Fibroblast of the aortic adventitia (primary cell): ENCODE data around the gene C9orf85. TPM values are rescaled to one million over a fixed set of nuclear protein-coding genes. Genes with fewer than 3 reads are reported as not detected.
"Not testable (repeated sequence)": the region's sequence is repeated elsewhere in the genome, so short reads cannot be mapped to it uniquely, and the experiment has no call there.

Experiments
- DNase-seq: peaks from one replicate; pipeline ENCODE4 v3.0.0-alpha.2; 2010; ENCODE audit warnings: low read depth
- H3K4me3 ChIP-seq: 2 replicates; pipeline ENCODE4 v1.5.1; 2011; ENCODE audit warnings: low read depth, mild to moderate bottlenecking, control low read depth, low read length, moderate library complexity
- total RNA-seq: library from RNA; depleted of rRNA; stranded (reverse); fragments of >200 nt; gene quantifications from 2 replicates; pipeline ENCODE4 v1.2.3, GENCODE V29; 2012; ENCODE audit warnings: low replicate concordance
- TF ChIP-seq, protein P1 (sequence below): IDR thresholded peaks from 2 replicates; pipeline ENCODE4 v1.5.1; 2011; ENCODE audit warnings: mild to moderate bottlenecking, low read length, control low read depth, inconsistent platforms; ENCODE audit not compliant: insufficient read depth

Gene C9orf85
- total RNA-seq, 1 donor: 14.6 TPM

GRCh38 chr9:71891557-71892189, 19.8 kb upstream of the C9orf85 start:
- no peak for DNase-seq
- TF ChIP-seq, protein P1, sequence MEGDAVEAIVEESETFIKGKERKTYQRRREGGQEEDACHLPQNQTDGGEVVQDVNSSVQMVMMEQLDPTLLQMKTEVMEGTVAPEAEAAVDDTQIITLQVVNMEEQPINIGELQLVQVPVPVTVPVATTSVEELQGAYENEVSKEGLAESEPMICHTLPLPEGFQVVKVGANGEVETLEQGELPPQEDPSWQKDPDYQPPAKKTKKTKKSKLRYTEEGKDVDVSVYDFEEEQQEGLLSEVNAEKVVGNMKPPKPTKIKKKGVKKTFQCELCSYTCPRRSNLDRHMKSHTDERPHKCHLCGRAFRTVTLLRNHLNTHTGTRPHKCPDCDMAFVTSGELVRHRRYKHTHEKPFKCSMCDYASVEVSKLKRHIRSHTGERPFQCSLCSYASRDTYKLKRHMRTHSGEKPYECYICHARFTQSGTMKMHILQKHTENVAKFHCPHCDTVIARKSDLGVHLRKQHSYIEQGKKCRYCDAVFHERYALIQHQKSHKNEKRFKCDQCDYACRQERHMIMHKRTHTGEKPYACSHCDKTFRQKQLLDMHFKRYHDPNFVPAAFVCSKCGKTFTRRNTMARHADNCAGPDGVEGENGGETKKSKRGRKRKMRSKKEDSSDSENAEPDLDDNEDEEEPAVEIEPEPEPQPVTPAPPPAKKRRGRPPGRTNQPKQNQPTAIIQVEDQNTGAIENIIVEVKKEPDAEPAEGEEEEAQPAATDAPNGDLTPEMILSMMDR: no peak

DNA sequence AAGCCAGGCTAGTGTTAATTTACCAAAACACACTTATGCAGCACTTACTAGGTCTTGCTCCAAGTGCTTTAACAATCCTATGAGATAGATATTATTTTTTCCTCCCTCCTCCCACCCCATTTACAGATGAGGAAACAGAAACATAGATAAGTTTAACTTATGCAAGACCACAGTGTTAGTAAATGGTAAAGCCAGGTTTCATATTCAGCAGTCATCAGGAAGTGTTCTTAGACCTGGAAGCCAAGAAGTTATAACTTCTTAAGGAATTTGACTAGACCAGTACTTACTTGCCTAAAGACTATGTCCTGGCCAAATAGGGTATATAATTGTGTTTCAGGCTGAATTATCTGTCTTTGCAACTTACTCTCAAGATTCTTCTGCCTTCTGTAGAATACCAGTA, 16.3 kb upstream of the C9orf85 start:
- DNase-seq: peak; percentile 54
- no peak overlapping the region for H3K4me3 ChIP-seq
- TF ChIP-seq, protein P1: no peak

More at GRCh38 chr9:71891557-71892189, 19.8 kb upstream of the C9orf85 start:
- H3K4me3 ChIP-seq: no peak overlapping the region

- TF ChIP-seq, protein P1: no peak
- no peak overlapping the region for H3K4me3 ChIP-seq
- peak; percentile 13 for DNase-seq
Observed at GRCh38 chr9:71895955-71896354, 15.5 kb upstream of the C9orf85 start.

GRCh38 chr9:71896761-71897160, 14.7 kb upstream of the C9orf85 start:
- TF ChIP-seq, protein P1: no peak

GRCh38 chr9:71897577-71897976, 13.9 kb upstream of the C9orf85 start:
- DNase-seq: no peak
- no peak overlapping the region for H3K4me3 ChIP-seq
- TF ChIP-seq, protein P1: no peak

More at GRCh38 chr9:71896761-71897160, 14.7 kb upstream of the C9orf85 start:
- no peak overlapping the region for H3K4me3 ChIP-seq
- no peak for DNase-seq

DNA sequence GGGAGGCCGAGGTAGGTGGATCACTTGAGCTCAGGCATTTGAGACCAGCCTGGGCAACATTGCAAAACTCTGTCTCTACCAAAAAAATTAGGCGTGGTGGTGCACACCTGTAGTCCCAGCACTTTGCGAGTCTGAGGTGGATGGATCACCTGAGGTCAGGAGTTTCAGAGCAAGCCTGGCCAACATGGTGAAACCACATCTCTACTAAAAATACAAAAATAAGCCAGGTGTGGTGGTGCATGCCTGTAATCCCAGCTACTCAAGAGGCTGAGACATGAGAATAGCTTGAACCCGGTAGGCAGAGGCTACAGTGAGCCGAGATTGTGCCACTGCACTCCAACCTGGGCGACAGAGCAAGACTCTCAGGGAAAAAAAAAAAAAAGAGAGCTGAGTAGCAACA, 12.7 kb upstream of the C9orf85 start:
- DNase-seq, H3K4me3 ChIP-seq: not testable (repeated sequence)

- TF ChIP-seq, protein P1: no peak
- no peak overlapping the region for H3K4me3 ChIP-seq
- DNase-seq: no peak
Observed at GRCh38 chr9:71901695-71902597, 9.5 kb upstream of the C9orf85 start.
